ENCODE results near the gene SNX11.
"Not testable (repeated sequence)": the region's sequence is repeated elsewhere in the genome, so short reads cannot be mapped to it uniquely, and the experiment has no call there.

Gene SNX11, protein sequence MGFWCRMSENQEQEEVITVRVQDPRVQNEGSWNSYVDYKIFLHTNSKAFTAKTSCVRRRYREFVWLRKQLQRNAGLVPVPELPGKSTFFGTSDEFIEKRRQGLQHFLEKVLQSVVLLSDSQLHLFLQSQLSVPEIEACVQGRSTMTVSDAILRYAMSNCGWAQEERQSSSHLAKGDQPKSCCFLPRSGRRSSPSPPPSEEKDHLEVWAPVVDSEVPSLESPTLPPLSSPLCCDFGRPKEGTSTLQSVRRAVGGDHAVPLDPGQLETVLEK

DNA sequence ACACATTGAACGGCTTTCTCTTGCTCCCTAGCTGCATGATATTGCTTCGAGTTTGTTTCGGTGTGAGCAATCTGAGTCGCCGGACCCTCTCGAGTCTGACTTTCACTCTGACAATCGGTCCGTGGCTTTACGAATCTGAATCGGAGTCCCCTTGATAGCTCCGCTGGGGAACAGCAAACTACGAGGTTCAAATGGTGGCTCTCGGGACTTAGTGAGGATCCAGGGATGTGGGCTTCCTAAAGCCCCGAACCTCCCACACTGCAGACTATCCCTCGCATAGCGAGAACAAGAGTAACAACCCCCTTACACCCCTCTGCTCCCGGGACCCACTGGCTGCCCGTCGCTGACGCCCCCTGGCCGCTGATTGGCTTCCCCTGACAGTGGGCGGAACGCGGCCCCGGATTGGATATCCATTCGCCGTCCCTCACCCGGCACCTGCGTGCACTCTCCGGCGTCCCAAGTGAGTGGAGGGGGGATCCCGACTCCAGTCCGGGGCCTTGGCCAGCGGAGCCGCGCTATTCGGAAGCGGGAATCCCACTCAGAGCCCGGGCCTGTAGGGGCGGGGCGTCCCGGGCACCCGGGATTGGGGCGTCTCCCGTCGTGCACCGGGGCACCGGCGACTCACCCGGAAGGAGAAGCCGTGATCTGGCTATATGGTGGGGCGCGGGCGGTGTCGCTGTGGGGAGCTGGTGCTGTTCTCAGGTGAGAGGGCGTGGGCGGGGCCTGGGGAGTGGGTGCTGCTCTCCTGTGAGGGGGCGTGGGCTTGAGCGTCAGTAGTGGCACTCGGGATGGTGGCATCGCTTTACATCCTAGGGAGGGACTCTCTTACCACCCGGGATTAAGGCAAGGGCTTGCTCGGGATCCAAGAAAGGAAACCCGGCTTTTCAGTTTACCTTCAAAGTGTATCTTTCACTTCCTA is at the start of gene SNX11:
Gene SNX11, plus strand, starts transcription at position 630 of the 919 bp plus-strand sequence. CDS start 4,278 bp downstream, outside the sequence.
- peak; percentile 69 to 100 (median 92) for DNase-seq

DNA sequence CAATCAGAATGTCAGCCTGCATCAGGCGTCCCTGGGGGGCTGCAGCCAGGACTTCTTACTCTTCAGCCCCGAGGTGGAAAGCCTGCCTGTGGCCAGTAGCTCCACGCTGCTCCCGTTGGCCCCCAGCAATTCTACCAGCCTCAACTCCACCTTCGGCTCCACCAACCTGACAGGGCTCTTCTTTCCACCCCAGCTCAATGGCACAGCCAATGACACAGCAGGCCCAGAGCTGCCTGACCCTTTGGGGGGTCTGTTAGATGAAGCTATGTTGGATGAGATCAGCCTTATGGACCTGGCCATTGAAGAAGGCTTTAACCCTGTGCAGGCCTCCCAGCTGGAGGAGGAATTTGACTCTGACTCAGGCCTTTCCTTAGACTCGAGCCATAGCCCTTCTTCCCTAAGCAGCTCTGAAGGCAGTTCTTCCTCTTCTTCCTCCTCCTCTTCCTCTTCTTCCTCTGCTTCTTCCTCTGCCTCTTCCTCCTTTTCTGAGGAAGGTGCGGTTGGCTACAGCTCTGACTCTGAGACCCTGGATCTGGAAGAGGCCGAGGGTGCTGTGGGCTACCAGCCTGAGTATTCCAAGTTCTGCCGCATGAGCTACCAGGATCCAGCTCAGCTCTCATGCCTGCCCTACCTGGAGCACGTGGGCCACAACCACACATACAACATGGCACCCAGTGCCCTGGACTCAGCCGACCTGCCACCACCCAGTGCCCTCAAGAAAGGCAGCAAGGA is 49.0 kb upstream of the SNX11 start:
- DNase-seq = no peak

DNA sequence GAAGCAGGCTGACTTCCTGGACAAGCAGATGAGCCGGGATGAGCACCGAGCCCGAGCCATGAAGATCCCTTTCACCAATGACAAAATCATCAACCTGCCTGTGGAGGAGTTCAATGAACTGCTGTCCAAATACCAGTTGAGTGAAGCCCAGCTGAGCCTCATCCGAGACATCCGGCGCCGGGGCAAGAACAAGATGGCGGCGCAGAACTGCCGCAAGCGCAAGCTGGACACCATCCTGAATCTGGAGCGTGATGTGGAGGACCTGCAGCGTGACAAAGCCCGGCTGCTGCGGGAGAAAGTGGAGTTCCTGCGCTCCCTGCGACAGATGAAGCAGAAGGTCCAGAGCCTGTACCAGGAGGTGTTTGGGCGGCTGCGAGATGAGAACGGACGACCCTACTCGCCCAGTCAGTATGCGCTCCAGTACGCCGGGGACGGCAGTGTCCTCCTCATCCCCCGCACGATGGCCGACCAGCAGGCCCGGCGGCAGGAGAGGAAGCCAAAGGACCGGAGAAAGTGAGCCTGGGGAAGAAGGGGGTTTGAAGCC is 48.4 kb upstream of the SNX11 start:
- DNase-seq = no peak

DNA sequence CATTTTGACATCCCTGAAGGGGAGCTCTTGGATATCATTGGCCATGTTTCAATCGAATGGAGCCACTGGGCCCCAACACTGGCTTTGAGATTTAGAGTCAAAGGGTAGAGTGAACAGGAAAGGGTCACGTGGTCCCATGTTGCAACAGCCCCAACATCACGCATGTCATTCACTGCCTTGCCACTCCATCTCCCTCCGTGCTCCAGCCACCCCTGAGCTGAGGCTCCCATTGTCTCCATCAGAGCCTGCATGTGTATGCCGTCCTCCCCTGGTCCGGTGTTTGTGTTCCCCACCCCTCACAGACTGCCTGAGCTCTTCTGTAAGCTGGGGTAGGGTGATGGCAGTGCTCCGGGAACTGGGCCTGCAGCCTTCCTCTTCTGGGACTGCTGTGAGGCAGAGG is 47.3 kb upstream of the SNX11 start:
- DNase-seq = no peak

DNA sequence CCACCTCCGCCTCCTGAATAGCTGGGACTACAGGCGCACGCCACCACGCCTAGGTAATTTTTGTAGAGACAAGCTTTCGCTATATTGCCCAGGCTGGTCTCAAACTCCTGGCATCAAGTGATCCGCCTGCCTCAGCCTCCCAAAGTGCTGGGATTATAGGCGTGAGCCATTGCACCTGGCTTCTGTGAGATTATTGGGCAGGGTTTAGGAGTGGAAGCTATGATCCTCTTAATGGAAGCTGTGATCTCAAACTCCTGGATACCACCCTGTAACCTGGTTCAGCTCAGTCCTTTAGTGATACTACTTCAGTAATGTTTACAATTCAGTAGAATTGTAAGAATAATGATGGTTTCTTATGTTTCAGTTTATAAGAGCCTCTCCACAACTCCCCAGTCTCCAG is 45.3 kb upstream of the SNX11 start:
- no peak for DNase-seq

DNA sequence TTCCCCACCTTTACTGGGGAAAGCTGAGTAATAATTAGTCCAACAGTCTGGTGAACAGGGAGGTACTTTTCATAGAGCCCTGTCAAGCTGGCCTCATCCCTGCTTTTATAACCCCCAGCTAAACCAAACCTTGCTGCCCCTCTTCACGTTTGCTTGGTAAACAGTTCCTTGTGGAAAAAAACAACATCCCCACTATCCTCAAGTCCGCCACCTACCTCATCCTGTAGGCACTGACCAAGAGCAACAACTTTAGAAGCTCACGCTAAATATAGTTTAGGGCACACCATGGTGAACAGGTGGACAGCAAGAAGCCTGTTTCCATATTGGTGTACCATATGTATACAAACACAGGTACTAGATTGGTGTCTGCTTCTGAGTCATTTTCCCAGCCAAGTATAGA is 42.9 kb upstream of the SNX11 start:
- no peak for DNase-seq

DNA sequence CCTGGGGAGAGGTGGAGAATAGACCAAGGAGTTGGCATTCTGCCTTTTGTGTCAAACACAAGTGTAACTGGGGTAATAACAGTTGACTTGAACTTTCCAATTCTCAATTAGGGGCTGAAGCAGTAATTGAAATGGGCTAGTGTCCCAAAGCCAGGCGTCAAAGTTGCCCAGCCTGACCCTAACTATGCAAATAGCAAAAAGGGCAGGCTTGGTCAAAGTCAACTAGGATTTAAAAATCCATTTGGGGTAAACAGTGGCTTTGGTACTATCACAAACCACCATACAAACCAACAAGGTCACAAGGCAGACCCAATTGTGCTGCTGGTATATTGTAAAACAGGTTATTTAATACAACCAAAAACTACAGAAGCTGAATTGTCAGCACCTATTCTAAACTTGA is 41.4 kb upstream of the SNX11 start:
- no peak for DNase-seq

DNA sequence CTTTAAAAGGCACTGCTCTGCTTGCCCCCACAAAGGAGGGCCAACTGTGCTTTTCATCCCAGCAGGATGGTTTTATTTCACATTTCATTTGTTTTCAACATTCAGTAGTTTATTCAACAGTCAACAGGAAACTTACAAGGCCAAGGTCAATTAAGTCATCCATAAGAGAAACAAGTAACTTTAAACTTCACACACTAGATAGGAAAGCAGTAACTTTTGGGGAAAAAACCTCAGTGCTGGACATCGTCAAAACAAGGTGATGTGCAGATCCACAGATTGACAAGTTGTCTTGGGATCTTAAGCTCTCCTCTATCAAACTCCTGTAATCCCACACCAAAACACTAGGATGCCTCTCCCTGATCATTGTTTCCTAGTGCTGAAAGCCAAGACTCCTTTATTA is 40.9 kb upstream of the SNX11 start:
- DNase-seq = no peak

DNA sequence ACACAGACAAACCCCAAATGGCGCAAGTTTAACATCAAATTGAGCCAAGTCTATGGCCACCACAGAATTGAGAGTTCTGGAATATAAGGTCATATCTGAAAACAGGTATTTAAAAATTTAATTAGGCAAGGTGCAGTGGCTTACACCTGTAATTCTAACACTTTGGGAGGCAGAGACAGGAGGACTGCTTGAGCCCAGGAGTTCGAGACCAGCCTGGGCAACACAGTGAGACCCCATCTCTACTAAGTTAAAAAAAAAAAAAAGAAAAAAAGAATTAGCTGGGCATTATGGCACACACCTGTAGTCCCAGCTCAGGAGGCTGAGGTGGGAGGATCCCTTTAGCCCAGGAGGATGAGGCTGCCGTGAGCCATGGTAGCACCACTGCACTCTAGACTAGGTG is 40.3 kb upstream of the SNX11 start:
- no peak for DNase-seq

DNA sequence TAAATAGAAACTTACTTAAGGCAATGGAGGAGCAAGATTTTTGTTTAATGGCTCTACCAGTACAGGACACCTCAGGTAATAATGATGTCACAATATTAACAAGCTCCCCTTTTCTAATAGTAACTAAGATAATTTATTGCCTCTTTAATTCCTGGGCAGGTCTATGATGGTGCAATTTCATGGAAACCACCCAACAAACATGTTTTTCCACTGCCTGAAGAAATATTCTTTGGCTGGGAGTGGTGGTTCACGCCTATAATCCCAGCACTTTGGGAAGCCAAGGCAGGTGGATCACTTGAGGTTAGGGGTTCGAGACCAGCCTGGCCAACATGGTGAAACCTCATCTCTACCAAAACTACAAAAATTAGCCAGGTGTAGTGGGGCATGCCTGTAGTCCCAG is 39.8 kb upstream of the SNX11 start:
- DNase-seq = not testable (repeated sequence)

DNA sequence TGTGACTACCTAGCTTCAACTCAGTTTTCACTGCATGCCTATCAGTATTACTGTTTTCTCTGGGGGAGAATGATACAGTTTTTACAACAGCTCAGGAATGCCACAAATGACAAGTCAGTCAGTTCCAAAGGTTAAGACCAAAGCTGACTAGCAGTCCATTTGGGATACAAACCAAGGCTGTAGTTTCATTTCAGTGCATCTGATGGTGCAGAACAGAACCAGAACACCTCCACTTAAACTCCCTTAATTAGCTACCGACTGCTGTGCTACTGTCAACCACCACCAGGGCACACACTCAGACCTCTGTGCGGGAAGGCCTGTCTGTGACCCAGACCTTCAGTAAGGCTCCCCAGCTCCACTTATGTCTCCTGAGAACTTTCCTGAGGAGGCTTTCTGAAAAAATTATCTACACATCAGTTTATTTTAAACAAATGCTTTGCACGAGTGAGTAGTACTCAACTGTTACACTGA is 39.0 kb upstream of the SNX11 start:
- no peak for DNase-seq

DNA sequence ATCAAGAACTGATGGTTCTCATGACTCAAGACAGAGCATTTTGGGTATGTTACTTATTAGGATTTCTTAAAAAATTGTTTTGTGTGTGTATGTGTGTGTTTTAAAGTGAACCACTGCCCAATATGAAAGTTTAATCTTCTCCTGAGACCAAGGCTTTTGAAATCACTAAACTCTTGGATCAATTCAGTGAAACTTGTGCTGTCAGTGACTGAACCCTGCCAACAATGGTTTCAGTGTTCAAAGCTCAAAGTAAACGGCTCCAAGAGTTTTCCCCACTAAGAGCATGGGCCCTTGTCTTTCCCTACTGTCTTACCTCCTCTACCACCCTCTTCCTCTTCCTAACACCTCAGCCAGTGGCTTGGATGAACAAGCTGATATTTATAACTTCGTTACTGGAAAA is 37.4 kb upstream of the SNX11 start:
- DNase-seq = no peak

DNA sequence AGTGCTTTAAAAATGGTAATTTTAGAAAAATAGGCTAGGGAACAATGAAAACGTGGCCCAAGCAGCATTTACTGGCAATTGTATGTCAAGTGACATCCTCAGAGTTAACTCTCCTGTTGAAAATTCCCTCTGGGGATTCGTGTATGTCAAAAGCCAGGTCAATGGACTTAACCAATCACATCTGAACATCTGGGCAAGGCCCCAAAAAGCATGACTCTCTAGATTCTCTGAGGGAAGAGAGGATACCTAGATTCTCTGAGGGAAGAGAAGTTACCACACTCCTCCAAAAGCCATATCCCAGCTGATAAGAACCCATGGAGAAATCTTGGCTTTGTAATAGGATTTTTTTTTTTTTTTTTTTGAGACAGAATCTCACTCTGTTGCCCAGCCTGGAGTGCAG is 35.9 kb upstream of the SNX11 start:
- no peak for DNase-seq

DNA sequence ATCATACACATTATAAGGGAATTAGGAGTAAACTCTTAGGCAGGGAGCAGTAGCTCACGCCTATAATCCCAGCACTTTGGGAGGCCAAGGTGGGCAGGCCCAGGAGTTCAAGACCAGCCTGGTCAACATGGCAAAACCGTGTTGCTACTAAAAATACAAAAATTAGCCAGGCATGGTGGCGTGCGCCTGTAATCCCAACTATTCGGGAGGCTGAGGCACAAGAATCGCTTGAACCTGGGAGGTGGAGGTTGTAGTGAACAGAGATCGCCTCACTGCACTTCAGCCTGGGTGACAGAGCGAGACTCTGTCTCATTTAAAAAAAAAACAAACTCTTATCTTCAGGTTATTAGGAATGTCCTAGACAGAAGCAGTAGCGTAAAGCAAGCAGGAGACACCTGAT is 34.8 kb upstream of the SNX11 start:
- DNase-seq = not testable (repeated sequence)

DNA sequence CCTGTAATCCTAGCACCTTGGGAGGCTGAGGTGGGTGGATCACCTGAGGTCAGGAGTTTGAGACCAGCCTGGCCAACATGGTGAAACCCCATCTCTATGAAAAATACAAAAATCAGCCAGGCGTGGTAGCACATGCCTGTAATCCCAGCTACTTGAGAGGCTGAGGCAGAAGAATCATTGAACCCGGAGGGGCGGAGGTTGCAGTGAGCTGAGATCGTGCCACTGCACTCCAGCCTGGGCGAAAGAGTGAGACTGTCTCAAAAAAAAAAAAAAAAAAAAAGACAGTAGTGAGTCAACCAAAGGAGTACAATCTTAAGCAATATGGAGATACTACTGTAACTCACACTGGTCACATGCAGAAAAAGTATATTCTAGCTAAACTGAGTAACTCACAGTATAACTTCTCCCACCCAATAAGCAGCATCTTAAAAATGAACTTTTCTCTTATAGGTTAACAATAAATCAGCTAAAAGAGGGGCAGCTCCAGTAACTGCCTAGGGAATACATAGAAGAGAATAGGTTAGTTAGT is 33.9 kb upstream of the SNX11 start:
- DNase-seq = not testable (repeated sequence)

DNA sequence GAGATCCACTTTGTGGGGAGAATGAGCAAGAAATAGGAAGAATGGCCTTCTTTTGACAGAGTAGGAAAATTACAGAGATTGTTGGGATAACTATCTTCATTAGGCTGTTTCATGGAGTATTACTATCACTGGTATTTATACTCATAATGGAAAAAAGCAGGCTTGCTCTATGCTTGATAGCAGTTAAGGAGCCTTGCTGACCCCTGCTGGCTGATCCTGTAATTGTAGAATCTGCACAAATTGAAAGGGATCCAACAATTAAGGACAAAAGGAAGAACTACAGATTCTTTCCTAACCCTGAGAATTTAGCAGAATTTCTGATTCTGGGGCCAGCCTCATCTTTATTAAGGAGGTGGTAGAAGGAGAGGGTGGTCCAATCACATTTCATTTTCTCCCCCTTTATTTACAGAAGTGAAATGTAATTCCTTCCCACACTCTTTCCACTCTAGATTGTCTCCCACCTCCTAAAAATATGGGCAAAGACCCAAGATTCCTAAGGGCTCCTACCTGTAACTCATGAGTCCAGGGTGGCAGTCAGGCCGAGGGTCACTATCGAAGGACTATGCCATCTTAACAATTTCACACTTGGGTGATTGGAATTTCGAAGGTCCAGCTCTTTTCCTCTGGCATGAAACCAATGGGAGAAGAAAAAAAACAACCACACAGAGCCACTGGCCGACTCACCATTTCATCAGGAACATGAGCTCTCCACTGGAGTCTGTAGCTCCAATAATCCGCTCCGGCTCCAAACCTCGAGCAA is 33.1 kb upstream of the SNX11 start:
- DNase-seq = peak in 34 of 51 donors; percentile 3 to 89 (median 40)

DNA sequence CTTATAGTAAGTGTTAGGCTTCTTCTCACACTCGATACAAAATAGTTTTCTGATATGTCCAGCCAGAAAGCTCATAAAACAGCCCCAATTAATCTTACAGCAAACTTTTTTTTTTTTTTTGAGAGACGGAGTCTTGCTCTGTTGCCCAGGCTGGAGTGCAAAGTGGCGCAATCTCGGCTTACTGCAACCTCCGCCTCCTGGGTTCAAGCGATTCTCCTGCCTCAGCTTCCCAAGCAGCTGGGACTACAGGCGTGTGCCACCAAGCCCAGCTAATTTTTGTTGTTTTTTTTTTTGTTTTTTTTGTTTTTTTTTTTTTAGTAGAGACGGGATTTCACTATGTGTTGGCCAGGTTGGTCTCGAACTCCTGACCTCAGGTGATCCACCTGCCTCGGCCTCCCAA is 30.4 kb upstream of the SNX11 start:
- DNase-seq = not testable (repeated sequence)

DNA sequence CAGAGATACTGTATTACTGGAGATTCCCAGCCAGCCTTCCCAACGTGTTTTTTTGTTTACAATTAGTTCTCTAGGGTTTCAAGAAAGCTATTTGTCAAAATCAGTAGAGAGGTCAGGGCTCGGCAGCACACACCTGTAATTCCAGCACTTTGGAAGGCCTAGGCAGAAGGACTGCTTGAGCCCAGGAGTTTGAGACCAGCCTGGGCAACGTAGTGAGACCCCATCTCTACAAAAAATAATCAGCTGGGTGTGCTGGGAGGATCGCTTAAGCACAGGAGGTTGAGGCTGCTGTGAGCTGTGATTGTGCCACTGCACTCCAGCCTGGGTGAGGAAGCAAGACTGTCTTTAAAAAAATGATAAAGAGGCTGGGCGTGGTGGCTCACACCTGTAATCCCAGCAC is 25.7 kb upstream of the SNX11 start:
- no peak for DNase-seq

DNA sequence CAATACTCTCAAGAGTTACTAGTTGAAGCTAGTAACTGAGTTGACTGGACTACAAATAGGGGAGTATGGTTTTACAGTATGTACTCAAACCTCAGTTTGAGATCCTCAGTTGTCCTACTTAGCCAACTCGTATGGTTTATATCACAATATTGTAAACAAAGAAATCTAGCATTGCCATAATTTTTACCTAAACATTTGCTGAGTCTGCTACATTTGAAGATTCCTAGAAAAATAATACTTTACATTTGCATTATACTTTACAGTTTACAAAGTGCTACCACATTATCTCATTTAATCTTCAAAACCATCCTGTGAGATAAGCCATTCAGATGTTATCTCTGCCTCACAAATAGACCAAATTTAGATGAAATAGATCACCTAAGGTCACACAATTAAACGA is 22.6 kb upstream of the SNX11 start:
- no peak for DNase-seq

DNA sequence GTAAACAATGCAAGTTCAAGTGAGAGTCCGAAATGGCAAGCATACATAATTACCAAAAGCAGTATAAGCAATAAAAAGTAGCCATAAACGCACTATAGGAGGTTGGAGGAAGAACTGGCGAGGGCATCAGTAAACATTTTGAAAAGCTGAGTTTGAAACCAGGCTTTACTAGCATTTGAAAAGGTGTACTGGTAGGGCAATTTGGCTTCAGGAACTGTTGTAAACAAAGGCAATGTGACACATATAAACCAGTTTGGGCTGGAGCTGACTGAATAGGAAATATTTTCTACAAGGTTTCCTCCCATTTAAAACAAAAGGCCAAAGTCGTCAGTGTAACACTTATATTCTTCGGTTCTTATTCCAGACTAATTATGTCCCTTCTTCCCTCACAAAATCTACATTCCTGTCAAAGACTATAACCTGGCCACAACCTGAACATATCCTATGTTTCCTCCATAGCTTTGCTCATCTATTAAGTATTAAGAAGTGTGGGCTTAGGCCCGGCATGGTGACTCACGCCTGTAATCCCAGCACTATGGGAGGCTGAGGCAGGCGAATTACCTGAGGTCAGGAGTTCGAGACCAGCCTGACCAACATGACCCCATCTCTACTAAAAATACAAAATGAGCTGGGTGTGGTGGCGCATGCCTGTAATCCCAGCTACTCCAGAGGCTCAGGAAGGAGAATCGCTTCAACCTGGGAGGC is 14.1 kb upstream of the SNX11 start:
- DNase-seq = no peak

Measured in hypothalamus (tissue), 51 donors.